Gastrocnemius medialis (tissue), 4 donors: ENCODE measurements around the gene PDCD1LG2. TPM values are rescaled to one million over a fixed set of nuclear protein-coding genes. Genes with fewer than 3 reads are reported as not detected.

ENCODE experiments used
- ATAC-seq, 2 donors: fragments of 150-250 bp; one replicate each; pipeline ENCODE4 v1.9.1; 2016
- DNase-seq, 2 donors: peaks; one replicate each; pipeline ENCODE4 v3.0.0-alpha.2; 2019
- H3K27ac ChIP-seq, 4 donors: fragments of 200-600 bp; sonication (generic); 1 replicate in 1 of 4; 2 replicates in 3 of 4; pipeline ENCODE4 v1.5.1; 2016 to 2018; ENCODE audit warnings: mild to moderate bottlenecking in 2 of 4, moderate library complexity in 1 of 4
- H3K27me3 ChIP-seq, 3 donors: fragments of 200-600 bp; sonication (generic) in 2 of 3; 1 replicate in 1 of 3; 2 replicates in 2 of 3; pipeline versions ENCODE4 v1.5.1 to v1.6.0; 2016 to 2019; ENCODE audit warnings: mild to moderate bottlenecking in 1 of 3, moderate library complexity in 1 of 3
- H3K36me3 ChIP-seq, 2 donors: fragments of 200-600 bp; sonication (generic) in 1 of 2; one replicate each; pipeline ENCODE4 v1.5.1; 2017 to 2018
- H3K4me1 ChIP-seq, 2 donors: fragments of 200-600 bp; sonication (generic) in 1 of 2; one replicate each; pipeline ENCODE4 v1.5.1; 2016 to 2017; ENCODE audit warnings: mild to moderate bottlenecking in 2 of 2
- H3K4me3 ChIP-seq, 4 donors: fragments of 200-600 bp; sonication (generic) in 3 of 4; 1 replicate in 1 of 4; 2 replicates in 3 of 4; pipeline ENCODE4 v1.5.1; 2016 to 2019; ENCODE audit warnings: mild to moderate bottlenecking in 2 of 4
- H3K9me3 ChIP-seq, 3 donors: fragments of 200-600 bp; sonication (generic) in 2 of 3; 1 replicate in 1 of 3; 2 replicates in 2 of 3; pipeline ENCODE4 v1.5.1; 2016 to 2019
- CTCF ChIP-seq, 5 experiments: fragments of 450-650 bp in 3 of 5; fragments of 200-600 bp in 2 of 5; sonication (generic) in 2 of 5; IDR thresholded peaks in 4 of 5; conservative IDR thresholded peaks in 1 of 5; 1 replicate in 4 of 5; 2 replicates in 1 of 5; pipeline ENCODE4 v1.5.1; 2016 to 2019; ENCODE audit warnings: antibody characterized with exemption in 5 of 5, mild to moderate bottlenecking in 3 of 5, moderate library complexity in 3 of 5
- POLR2A ChIP-seq, 2 donors: fragments of 450-650 bp; IDR thresholded peaks; one replicate each; pipeline ENCODE4 v1.6.1; 2017; ENCODE audit warnings: antibody characterized with exemption in 2 of 2, mild to moderate bottlenecking in 2 of 2, moderate library complexity in 2 of 2
- in situ Hi-C, 4 donors: fragments of 200-750 bp; cut with MboI; loops; one replicate each; pipeline versions ENCODE4 v1.15.0 to v1.8.0; 2017; ENCODE audit warnings: low sequenced_read_pairs in 4 of 4
- intact Hi-C: fragments of 100-400 bp; cut with DNase I; formaldehyde crosslinking; loops from one replicate; pipeline ENCODE4 v1.15.1; 2023; ENCODE audit warnings: low total_unique reads
- total RNA-seq, 4 donors: library from RNA; depleted of rRNA; stranded (reverse); fragments of >200 nt; gene quantifications; one replicate each; pipeline versions ENCODE4 v1.1.0 to v1.2.3, GENCODE V29; 2016

The PDCD1LG2 gene
- total RNA-seq, 4 donors from 2014 or later, result 1.4 to 2.5 (median 1.7) TPM

- Histone ChIP-seq H3K36me3 (peaks cover 0 to 5% of the 10 kb centered on the region in 2 donors), H3K27ac (no peak overlapping the region), H3K4me1 (peaks cover 0 to 4% of the 10 kb centered on the region in 2 donors), H3K9me3 (no peaks in the 10 kb centered on the region), H3K27me3 (no peaks in the 10 kb centered on the region), H3K4me3 (no peak overlapping the region)
- no peak for DNase-seq
- no peak for ATAC-seq
- TF ChIP-seq CTCF (IDR thresholded peaks at IDR 0.05 in 4 of 5, conservative IDR thresholded peaks at IDR 0.05 in 1 of 5), result no peak
- no peak for TF ChIP-seq POLR2A (IDR thresholded peaks at IDR 0.05)
- in situ Hi-C loops, result no loop called here
- intact Hi-C loops, result no loop called here
Measured at GRCh38 chr9:5532306-5532705, 22.0 kb downstream of the PDCD1LG2 start.

DNA sequence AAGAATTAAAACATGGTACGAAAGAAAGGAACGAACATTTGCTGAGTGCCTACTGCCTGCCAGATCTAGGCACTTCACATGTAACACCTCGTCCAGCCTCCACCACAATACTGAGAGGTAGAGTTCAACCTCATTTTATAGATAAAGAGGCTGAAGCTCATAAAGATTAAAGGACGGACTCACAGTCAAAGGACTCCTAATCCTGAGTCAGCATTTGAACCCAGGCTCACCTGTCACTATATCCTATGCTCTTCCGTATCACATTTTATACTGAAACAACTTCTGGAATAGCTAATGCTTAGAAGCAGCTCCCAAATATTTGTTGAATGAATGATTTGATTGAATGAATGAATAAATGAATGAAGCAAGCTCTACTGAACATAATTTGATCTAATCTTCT, 22.5 kb downstream of the PDCD1LG2 start:
- Histone ChIP-seq H3K4me1 (peaks cover 0 to 4% of the 10 kb centered on the region in 2 donors), H3K36me3 (peaks cover 0 to 5% of the 10 kb centered on the region in 2 donors), H3K4me3 (no peak overlapping the region), H3K27me3 (no peaks in the 10 kb centered on the region), H3K27ac (no peak overlapping the region), H3K9me3 (no peaks in the 10 kb centered on the region)
- in situ Hi-C loops (no loop called here), intact Hi-C loops (no loop called here)
- DNase-seq, result no peak
- no peak for TF ChIP-seq CTCF (IDR thresholded peaks at IDR 0.05 in 4 of 5, conservative IDR thresholded peaks at IDR 0.05 in 1 of 5)
- TF ChIP-seq POLR2A (IDR thresholded peaks at IDR 0.05), result no peak
- no peak for ATAC-seq

DNA sequence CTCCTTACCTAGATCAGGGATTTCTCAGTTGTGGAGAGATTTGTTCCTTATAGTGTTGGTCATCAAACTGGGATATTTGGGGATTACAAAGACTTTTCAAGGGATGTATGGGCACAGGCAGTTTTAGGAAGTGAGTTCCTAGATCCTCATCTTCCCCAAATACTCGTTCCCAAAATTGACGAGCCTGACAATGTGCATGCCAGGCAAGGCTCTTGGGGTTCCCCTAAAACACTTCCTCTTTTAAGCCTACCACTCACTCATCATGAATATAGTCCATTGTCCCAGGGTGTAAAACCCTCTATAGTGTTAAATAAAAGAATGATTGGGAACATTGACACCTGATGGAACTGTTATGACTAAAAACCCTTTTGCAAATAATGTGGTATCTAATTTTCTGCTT, 26.4 kb downstream of the PDCD1LG2 start:
- ATAC-seq (no peak), DNase-seq (no peak)
- intact Hi-C loops, result no loop called here
- TF ChIP-seq POLR2A (IDR thresholded peaks at IDR 0.05), result no peak
- no peak for TF ChIP-seq CTCF (IDR thresholded peaks at IDR 0.05 in 4 of 5, conservative IDR thresholded peaks at IDR 0.05 in 1 of 5)
- Histone ChIP-seq H3K4me3 (no peak overlapping the region), H3K9me3 (no peaks in the 10 kb centered on the region), H3K4me1 (no peaks in the 10 kb centered on the region), H3K27me3 (no peaks in the 10 kb centered on the region), H3K27ac (no peak overlapping the region), H3K36me3 (peaks cover 0 to 5% of the 10 kb centered on the region in 2 donors)
- in situ Hi-C loops, result no loop called here

DNA sequence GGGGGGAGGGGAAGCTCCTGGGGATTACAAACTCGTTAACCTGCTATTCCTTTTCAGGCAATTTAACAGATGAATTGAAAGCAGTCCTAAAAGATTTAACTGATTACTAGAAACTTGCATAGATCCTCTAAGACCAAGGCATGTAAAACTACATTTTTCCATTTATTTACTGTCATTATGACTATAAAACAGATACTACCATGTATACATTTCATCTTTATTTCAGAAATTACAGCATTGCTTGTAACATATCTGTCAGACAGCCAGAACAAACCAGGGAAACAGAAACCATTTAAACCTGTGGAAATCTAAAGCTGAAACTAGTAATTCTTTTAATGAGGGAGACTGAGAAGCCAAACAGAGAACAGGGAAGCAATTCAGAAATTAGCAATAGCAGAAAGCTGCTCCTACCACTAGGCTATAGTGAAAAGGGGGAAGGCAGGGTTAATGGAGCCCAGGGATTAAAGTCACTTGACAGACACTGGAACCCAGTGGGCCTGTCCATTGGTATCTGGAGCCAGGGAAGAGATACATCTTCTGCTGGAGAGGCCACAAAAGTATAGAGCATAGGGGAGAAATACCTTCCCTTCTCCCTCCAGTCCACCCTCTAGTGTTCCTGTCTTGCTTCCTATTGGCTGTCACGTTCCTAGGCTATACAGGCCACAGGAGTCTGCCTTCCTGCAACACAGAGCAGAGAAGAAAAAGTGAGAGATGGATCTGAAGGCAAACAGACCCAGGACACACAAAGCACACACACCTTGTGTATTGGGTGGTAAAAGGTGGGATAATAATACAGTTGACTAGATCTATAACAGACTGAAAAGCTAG, 33.8 kb downstream of the PDCD1LG2 start:
- no peaks in the 10 kb centered on the region for H3K4me1 ChIP-seq
- no peak for TF ChIP-seq CTCF (IDR thresholded peaks at IDR 0.05 in 4 of 5, conservative IDR thresholded peaks at IDR 0.05 in 1 of 5)
- TF ChIP-seq POLR2A (IDR thresholded peaks at IDR 0.05), result no peak
- in situ Hi-C loops (no loop called here), intact Hi-C loops (no loop called here)
- H3K27me3 ChIP-seq, result no peaks in the 10 kb centered on the region
- ATAC-seq (no peak), DNase-seq (no peak)
- no peaks in the 10 kb centered on the region for H3K9me3 ChIP-seq
- H3K27ac ChIP-seq, result no peak overlapping the region
- no peaks in the 10 kb centered on the region for H3K36me3 ChIP-seq
- no peak overlapping the region for H3K4me3 ChIP-seq
